CD4-positive, CD25-positive, alpha-beta regulatory T cell (primary cell): Measurements from ENCODE around the gene PCDHB16. TPM values are rescaled to one million over a fixed set of nuclear protein-coding genes. Genes with fewer than 3 reads are reported as not detected.
"Not testable (repeated sequence)": the region's sequence is repeated elsewhere in the genome, so short reads cannot be mapped to it uniquely, and the experiment has no call there.

ENCODE experiments used
- ATAC-seq, 2 donors: fragments of 150-1000 bp; cut with Tn5 transposase; one replicate each; pipeline ENCODE4 v1.10.0; 2021; ENCODE audit warnings: low read depth in 2 of 2, moderate number of reproducible peaks in 2 of 2, moderate library complexity in 1 of 2
- DNase-seq, 3 donors: peaks; one replicate each; pipeline versions ENCODE4 v3.0.0 to v3.0.0-alpha.2; 2012 to 2022; ENCODE audit warnings: mixed read lengths in 1 of 3
- H3K27ac ChIP-seq: one replicate; pipeline ENCODE4 v1.7.0; 2013; ENCODE audit warnings: mild to moderate bottlenecking, low read length; ENCODE audit not compliant: insufficient read depth, poor library complexity, severe bottlenecking
- H3K27me3 ChIP-seq: one replicate; pipeline ENCODE4 v1.7.0; 2013; ENCODE audit warnings: low read length; ENCODE audit not compliant: control insufficient read depth, insufficient read depth
- H3K36me3 ChIP-seq: one replicate; pipeline ENCODE4 v1.7.0; 2013; ENCODE audit warnings: mild to moderate bottlenecking, low read length, moderate library complexity; ENCODE audit not compliant: control insufficient read depth, insufficient read depth
- H3K4me1 ChIP-seq: 2 replicates; pipeline ENCODE4 v1.7.0; 2013; ENCODE audit warnings: mild to moderate bottlenecking, low read length; ENCODE audit not compliant: insufficient read depth, control insufficient read depth, poor library complexity, severe bottlenecking
- H3K4me3 ChIP-seq: one replicate; pipeline ENCODE4 v1.7.0; 2013; ENCODE audit warnings: low read depth, mild to moderate bottlenecking, low read length, moderate library complexity
- H3K9me3 ChIP-seq, 2 experiments: 1 replicate in 1 of 2; 2 replicates in 1 of 2; pipeline ENCODE4 v1.7.0; 2013; ENCODE audit warnings: low read length in 2 of 2, mild to moderate bottlenecking in 1 of 2, moderate library complexity in 1 of 2; ENCODE audit not compliant: control insufficient read depth in 2 of 2
- H3K27ac Mint-ChIP-seq, 3 donors: one replicate each; pipeline ENCODE4 v1.8.0; 2020 to 2022; ENCODE audit warnings: mild to moderate bottlenecking in 3 of 3, mixed read lengths in 3 of 3, moderate library complexity in 2 of 3
- H3K27me3 Mint-ChIP-seq: one replicate; pipeline ENCODE4 v1.8.0; 2022; ENCODE audit warnings: mild to moderate bottlenecking, mixed read lengths
- H3K36me3 Mint-ChIP-seq: one replicate; pipeline ENCODE4 v1.8.0; 2020; ENCODE audit warnings: mixed read lengths
- H3K4me1 Mint-ChIP-seq, 4 donors: one replicate each; pipeline ENCODE4 v1.8.0; 2020 to 2022; ENCODE audit warnings: mixed read lengths in 4 of 4, mild to moderate bottlenecking in 1 of 4
- H3K4me3 Mint-ChIP-seq, 4 donors: one replicate each; pipeline ENCODE4 v1.8.0; 2020 to 2022; ENCODE audit warnings: mild to moderate bottlenecking in 4 of 4, mixed read lengths in 4 of 4, moderate library complexity in 3 of 4
- H3K9me3 Mint-ChIP-seq, 7 donors: one replicate each; pipeline ENCODE4 v1.8.0; 2020 to 2022; ENCODE audit warnings: mixed read lengths in 7 of 7, mild to moderate bottlenecking in 3 of 7, moderate library complexity in 2 of 7
- polyA plus RNA-seq, 4 donors: library from polyadenylated mRNA; unstranded; fragments of 300-500 nt; fragmentation: Illumina TruSeq; gene quantifications; one replicate each; pipeline ENCODE4 v1.2.3, GENCODE V29; 2021
- total RNA-seq: library from RNA; stranded (reverse); gene quantifications from one replicate; pipeline ENCODE4 v1.2.3, GENCODE V29; 2022

The PCDHB16 gene
- total RNA-seq (not detected), polyA plus RNA-seq (not detected)

- H3K27me3 ChIP-seq, result peaks cover 6% of the 10 kb centered on the region
Measured at GRCh38 chr5:141182248-141182647, at the start of gene PCDHB16. Gene PCDHB16 (plus strand): TSS chr5:141182387. CDS start chr5:141182560, 173 bp downstream.

GRCh38 chr5:141135030-141135717 is 47.0 kb upstream of the PCDHB16 start, which contains the start of gene PCDHB5:
Gene PCDHB5 (plus strand): TSS chr5:141135206. CDS start chr5:141135435, 229 bp downstream.
- DNase-seq, result peak in 1 of 3 donors; percentile 1

More at GRCh38 chr5:141182248-141182647, at the start of gene PCDHB16:
- Mint-ChIP-seq H3K36me3 (peaks cover 6% of the 10 kb centered on the region), H3K27ac (no peak within 1 kb of the TSS), H3K27me3 (peaks cover 14% of the 10 kb centered on the region), H3K9me3 (peaks cover 0 to 27% (median 8%) of the 10 kb centered on the region in 7 donors), H3K4me3 (no peak within 1 kb of the TSS), H3K4me1 (peaks cover 0 to 6% (median 2%) of the 10 kb centered on the region in 4 donors)
- no peak for ATAC-seq
- H3K4me1 ChIP-seq, result no peaks in the 10 kb centered on the region
- DNase-seq, result no peak
- H3K9me3 ChIP-seq, result no peaks in the 10 kb centered on the region
- no peak within 1 kb of the TSS for H3K27ac ChIP-seq
- H3K36me3 ChIP-seq, result no peaks in the 10 kb centered on the region
- H3K4me3 ChIP-seq, result no peak within 1 kb of the TSS

GRCh38 chr5:141135718-141136266 is 46.4 kb upstream of the PCDHB16 start:
- ATAC-seq, result no peak
- Mint-ChIP-seq H3K4me1 (peaks cover 3 to 7% (median 5%) of the 10 kb centered on the region in 4 donors), H3K27ac (no peak overlapping the region), H3K4me3 (peak overlapping the region in 1 of 4 donors; percentile 78), H3K27me3 (no peaks in the 10 kb centered on the region), H3K9me3 (peaks cover 0 to 43% (median 19%) of the 10 kb centered on the region in 7 donors), H3K36me3 (peaks cover 4% of the 10 kb centered on the region)
- H3K9me3 ChIP-seq, result peaks cover 15 to 17% of the 10 kb centered on the region in 2 experiments
- peak overlapping the region; percentile 26 for H3K4me3 ChIP-seq
- no peak overlapping the region for H3K27ac ChIP-seq
- no peaks in the 10 kb centered on the region for H3K4me1 ChIP-seq
- DNase-seq, result no peak
- H3K27me3 ChIP-seq, result peaks cover 2% of the 10 kb centered on the region
- H3K36me3 ChIP-seq, result no peaks in the 10 kb centered on the region

More at GRCh38 chr5:141135030-141135717, 47.0 kb upstream of the PCDHB16 start, which contains the start of gene PCDHB5:
- no peak within 1 kb of the TSS for H3K27ac ChIP-seq
- H3K36me3 Mint-ChIP-seq, result peaks cover 4% of the 10 kb centered on the region
- H3K4me3 ChIP-seq, result peak within 1 kb of the TSS; percentile 26
- H3K27me3 ChIP-seq, result peaks cover 2% of the 10 kb centered on the region
- peak within 1 kb of the TSS in 1 of 3 donors; percentile 26 for H3K27ac Mint-ChIP-seq
- H3K9me3 Mint-ChIP-seq, result peaks cover 0 to 47% (median 19%) of the 10 kb centered on the region in 7 donors
- H3K27me3 Mint-ChIP-seq, result no peaks in the 10 kb centered on the region
- no peaks in the 10 kb centered on the region for H3K36me3 ChIP-seq
- peaks cover 15 to 17% of the 10 kb centered on the region in 2 experiments for H3K9me3 ChIP-seq
- H3K4me3 Mint-ChIP-seq, result peak within 1 kb of the TSS in 2 of 4 donors; percentile 33 to 78
- H3K4me1 Mint-ChIP-seq, result peaks cover 3 to 7% (median 5%) of the 10 kb centered on the region in 4 donors
- H3K4me1 ChIP-seq, result no peaks in the 10 kb centered on the region
- ATAC-seq, result no peak

GRCh38 chr5:141137346-141137745 is 44.8 kb upstream of the PCDHB16 start:
- peaks cover 0 to 43% (median 18%) of the 10 kb centered on the region in 7 donors for H3K9me3 Mint-ChIP-seq
- not testable (repeated sequence) for DNase-seq, H3K27ac ChIP-seq, H3K36me3 ChIP-seq, H3K4me1 Mint-ChIP-seq, H3K27me3 Mint-ChIP-seq, ATAC-seq, H3K27ac Mint-ChIP-seq, H3K27me3 ChIP-seq, H3K4me3 Mint-ChIP-seq, H3K36me3 Mint-ChIP-seq, H3K4me1 ChIP-seq, H3K4me3 ChIP-seq
- peaks cover 15 to 17% of the 10 kb centered on the region in 2 experiments for H3K9me3 ChIP-seq

- Histone ChIP-seq H3K36me3 (no peaks in the 10 kb centered on the region), H3K9me3 (peaks cover 5 to 6% of the 10 kb centered on the region in 2 experiments), H3K27me3 (peaks cover 2% of the 10 kb centered on the region), H3K4me3 (no peak within 1 kb of the TSS), H3K27ac (no peak within 1 kb of the TSS), H3K4me1 (no peaks in the 10 kb centered on the region)
- no peak within 1 kb of the TSS for H3K27ac Mint-ChIP-seq
- H3K27me3 Mint-ChIP-seq, result peaks cover 9% of the 10 kb centered on the region
- H3K9me3 Mint-ChIP-seq, result peaks cover 0 to 17% (median 8%) of the 10 kb centered on the region in 7 donors
- no peaks in the 10 kb centered on the region for H3K36me3 Mint-ChIP-seq
- ATAC-seq (no peak), DNase-seq (peak in 1 of 3 donors; percentile 1)
- peaks cover 0 to 5% (median 1%) of the 10 kb centered on the region in 4 donors for H3K4me1 Mint-ChIP-seq
- peak within 1 kb of the TSS in 1 of 4 donors; percentile 71 for H3K4me3 Mint-ChIP-seq
Measured at GRCh38 chr5:141149812-141150211, 32.4 kb upstream of the PCDHB16 start, which contains the start of gene PCDHB6. Gene PCDHB6 (plus strand): TSS chr5:141150057. CDS start chr5:141150258, 201 bp downstream.

GRCh38 chr5:141150224-141150992 is 31.8 kb upstream of the PCDHB16 start:
- Histone ChIP-seq H3K27me3 (peaks cover 2% of the 10 kb centered on the region), H3K4me3 (no peak overlapping the region), H3K36me3 (no peaks in the 10 kb centered on the region), H3K4me1 (no peaks in the 10 kb centered on the region), H3K27ac (no peak overlapping the region), H3K9me3 (peaks cover 5 to 8% of the 10 kb centered on the region in 2 experiments)
- ATAC-seq (no peak), DNase-seq (no peak)
- Mint-ChIP-seq H3K9me3 (peaks cover 0 to 17% (median 8%) of the 10 kb centered on the region in 7 donors), H3K27me3 (peaks cover 9% of the 10 kb centered on the region), H3K4me3 (peak overlapping the region in 1 of 4 donors; percentile 71), H3K27ac (no peak overlapping the region), H3K4me1 (peaks cover 0 to 5% (median 1%) of the 10 kb centered on the region in 4 donors), H3K36me3 (no peaks in the 10 kb centered on the region)

- H3K4me3 ChIP-seq, result no peak overlapping the region
- Mint-ChIP-seq H3K27me3 (peaks cover 13% of the 10 kb centered on the region), H3K27ac (no peak overlapping the region), H3K4me1 (peaks cover 0 to 5% (median 1%) of the 10 kb centered on the region in 4 donors), H3K4me3 (no peak overlapping the region), H3K36me3 (no peaks in the 10 kb centered on the region), H3K9me3 (peaks cover 0 to 17% (median 10%) of the 10 kb centered on the region in 7 donors)
- DNase-seq (no peak), ATAC-seq (no peak)
- peaks cover 5 to 13% of the 10 kb centered on the region in 2 experiments for H3K9me3 ChIP-seq
- H3K27me3 ChIP-seq, result peaks cover 2% of the 10 kb centered on the region
- H3K36me3 ChIP-seq, result no peaks in the 10 kb centered on the region
- no peak overlapping the region for H3K27ac ChIP-seq
- H3K4me1 ChIP-seq, result no peaks in the 10 kb centered on the region
Measured at GRCh38 chr5:141150993-141151325, 31.2 kb upstream of the PCDHB16 start.
